Mononuclear cell (primary cell): ENCODE data around the gene LUZP1. TPM values are rescaled to one million over a fixed set of nuclear protein-coding genes. Genes with fewer than 3 reads are reported as not detected.

Source experiments
- H3K27me3 ChIP-seq: 2 replicates; pipeline ENCODE4 v1.6.0; 2011; ENCODE audit warnings: low read length, control low read depth; ENCODE audit not compliant: insufficient read depth
- H3K4me1 ChIP-seq: 2 replicates; pipeline ENCODE4 v1.5.1; 2011; ENCODE audit warnings: mild to moderate bottlenecking, low read length, control low read depth; ENCODE audit not compliant: insufficient read depth
- H3K4me3 ChIP-seq: 2 replicates; pipeline ENCODE4 v1.5.1; 2011; ENCODE audit warnings: mild to moderate bottlenecking, low read length, moderate library complexity
- H3K9me3 ChIP-seq: 2 replicates; pipeline ENCODE4 v1.5.1; 2011; ENCODE audit warnings: low read depth, mild to moderate bottlenecking, control low read depth, low read length
- total RNA-seq: library from RNA; depleted of rRNA; stranded (reverse); fragments of >200 nt; gene quantifications from one replicate; pipeline ENCODE4 v1.2.3, GENCODE V29; 2012

Gene LUZP1
- total RNA-seq, 1 donor = 20.1 TPM

DNA sequence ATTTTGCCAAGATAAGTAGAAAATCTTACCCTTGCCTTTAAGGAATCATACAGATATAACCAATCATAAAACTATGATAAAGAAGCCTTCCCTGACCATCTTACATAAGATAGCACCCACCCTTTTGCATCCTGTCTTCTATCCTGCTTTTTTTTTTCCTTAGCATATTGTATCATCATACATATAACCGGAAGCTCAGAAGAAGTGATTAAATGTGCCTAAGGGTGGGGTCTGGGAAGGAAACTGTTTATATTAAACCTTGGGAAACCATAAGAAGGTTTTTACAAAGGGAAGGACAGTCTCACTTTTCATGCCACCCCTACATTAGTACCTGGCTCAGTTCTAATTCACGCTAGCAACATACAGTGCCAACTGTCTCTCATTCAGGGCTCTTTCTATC lies 66.8 kb downstream of the LUZP1 start:
- Histone ChIP-seq H3K9me3 (no peaks in the 10 kb centered on the region), H3K4me3 (no peak overlapping the region), H3K4me1 (peaks cover 39% of the 10 kb centered on the region), H3K27me3 (no peaks in the 10 kb centered on the region)

GRCh38 chr1:23101101-23101827 lies 67.4 kb downstream of the LUZP1 start:
- Histone ChIP-seq H3K9me3 (no peaks in the 10 kb centered on the region), H3K4me1 (peaks cover 39% of the 10 kb centered on the region), H3K27me3 (no peaks in the 10 kb centered on the region), H3K4me3 (no peak overlapping the region)

GRCh38 chr1:23100074-23100748 lies 68.4 kb downstream of the LUZP1 start:
- Histone ChIP-seq H3K4me1 (peaks cover 39% of the 10 kb centered on the region), H3K9me3 (no peaks in the 10 kb centered on the region), H3K27me3 (no peaks in the 10 kb centered on the region), H3K4me3 (no peak overlapping the region)

DNA sequence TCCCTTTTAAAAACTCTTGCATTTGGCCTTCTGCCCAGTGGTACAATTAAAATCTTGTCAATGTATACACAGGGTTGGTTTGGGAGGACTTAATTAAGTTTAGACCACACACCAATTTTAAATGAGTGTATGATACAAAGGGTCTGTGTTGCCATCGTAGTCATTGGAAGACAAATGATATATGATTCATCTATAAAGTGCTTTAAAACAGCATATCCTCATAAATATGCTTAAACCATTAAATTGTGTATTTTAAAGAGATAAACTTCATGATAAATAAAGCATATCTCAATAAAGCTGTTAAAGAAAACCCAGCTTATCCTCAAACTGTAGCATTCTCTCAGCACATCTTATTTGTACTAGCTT lies 69.5 kb downstream of the LUZP1 start:
- Histone ChIP-seq H3K27me3 (no peaks in the 10 kb centered on the region), H3K4me1 (peaks cover 37% of the 10 kb centered on the region), H3K4me3 (no peak overlapping the region), H3K9me3 (no peaks in the 10 kb centered on the region)

GRCh38 chr1:23098463-23099170 lies 70.0 kb downstream of the LUZP1 start:
- Histone ChIP-seq H3K9me3 (no peaks in the 10 kb centered on the region), H3K4me1 (peaks cover 33% of the 10 kb centered on the region), H3K4me3 (no peak overlapping the region), H3K27me3 (no peaks in the 10 kb centered on the region)

GRCh38 chr1:23097316-23097715 lies 71.3 kb downstream of the LUZP1 start:
- Histone ChIP-seq H3K4me1 (peaks cover 21% of the 10 kb centered on the region), H3K27me3 (no peaks in the 10 kb centered on the region), H3K9me3 (no peaks in the 10 kb centered on the region), H3K4me3 (no peak overlapping the region)

DNA sequence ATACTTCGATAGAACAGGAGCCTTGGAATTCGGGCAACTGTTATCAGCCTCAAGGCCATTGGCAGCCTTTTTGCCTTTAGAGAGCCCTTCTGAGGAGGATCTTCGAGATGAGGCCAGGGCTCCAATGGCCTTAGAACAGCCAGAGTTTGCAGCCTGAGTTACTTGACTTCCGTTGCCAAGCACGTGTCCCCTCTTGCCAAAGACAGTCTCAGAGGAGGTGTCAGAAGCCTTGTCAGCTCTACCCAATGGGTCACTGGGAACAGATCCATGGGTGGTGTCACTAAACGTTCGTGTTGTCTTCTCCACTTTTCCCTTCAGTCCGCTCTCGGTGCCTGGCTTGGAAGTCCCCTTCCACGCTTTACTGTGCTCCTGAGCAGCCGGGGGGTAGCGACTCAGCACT lies 76.2 kb downstream of the LUZP1 start:
- no peaks in the 10 kb centered on the region for H3K9me3 ChIP-seq
- no peaks in the 10 kb centered on the region for H3K27me3 ChIP-seq
- no peaks in the 10 kb centered on the region for H3K4me1 ChIP-seq
- H3K4me3 ChIP-seq = no peak overlapping the region

DNA sequence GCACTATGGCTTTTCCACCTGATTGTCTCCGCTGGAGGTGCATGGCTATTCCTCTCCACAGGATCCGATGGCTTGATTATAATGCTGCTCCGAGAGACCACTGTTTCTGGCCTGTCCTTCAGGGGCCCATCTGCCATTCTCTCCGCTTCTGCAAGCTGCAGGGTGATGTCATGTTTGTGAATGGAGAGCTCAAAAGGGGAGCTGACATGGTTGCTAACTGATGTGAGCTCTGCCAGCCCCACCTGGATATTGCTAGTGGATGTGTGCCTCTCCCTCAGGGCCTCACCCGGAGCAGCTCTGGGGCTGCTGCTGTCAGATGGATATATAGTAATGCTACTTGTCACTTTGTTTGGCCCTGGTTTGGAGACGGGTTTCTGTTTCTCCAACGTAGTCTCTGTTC lies 77.1 kb downstream of the LUZP1 start:
- no peaks in the 10 kb centered on the region for H3K9me3 ChIP-seq
- H3K27me3 ChIP-seq = no peaks in the 10 kb centered on the region
- no peak overlapping the region for H3K4me3 ChIP-seq
- no peaks in the 10 kb centered on the region for H3K4me1 ChIP-seq

GRCh38 chr1:23090056-23090455 lies 78.6 kb downstream of the LUZP1 start:
- no peak overlapping the region for H3K4me3 ChIP-seq
- H3K4me1 ChIP-seq = no peaks in the 10 kb centered on the region
- no peaks in the 10 kb centered on the region for H3K27me3 ChIP-seq
- no peaks in the 10 kb centered on the region for H3K9me3 ChIP-seq

GRCh38 chr1:23088027-23088426 lies 80.6 kb downstream of the LUZP1 start:
- Histone ChIP-seq H3K4me1 (no peaks in the 10 kb centered on the region), H3K9me3 (no peaks in the 10 kb centered on the region), H3K27me3 (no peaks in the 10 kb centered on the region), H3K4me3 (no peak overlapping the region)

DNA sequence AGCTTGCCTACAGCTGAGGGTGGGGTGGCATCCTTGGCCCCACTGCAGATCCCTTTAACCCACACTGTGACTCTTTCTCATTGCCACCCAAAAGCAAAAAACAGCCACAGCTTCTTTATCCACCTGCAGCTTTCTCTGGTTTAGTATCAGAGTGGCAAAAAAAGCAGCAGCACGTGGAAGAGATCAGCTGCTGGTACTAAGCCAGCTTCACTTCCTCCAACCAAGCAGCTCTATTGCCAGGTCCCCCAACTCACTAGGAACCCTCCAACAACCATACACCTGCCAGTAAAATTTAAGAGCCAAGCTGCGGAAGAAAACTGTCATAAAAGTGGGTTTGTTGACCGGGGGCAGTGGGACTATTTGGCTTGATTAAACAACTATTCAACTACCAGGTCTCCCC lies 83.0 kb downstream of the LUZP1 start:
- Histone ChIP-seq H3K4me1 (no peaks in the 10 kb centered on the region), H3K9me3 (no peaks in the 10 kb centered on the region), H3K4me3 (no peak overlapping the region), H3K27me3 (no peaks in the 10 kb centered on the region)

- no peak overlapping the region for H3K4me3 ChIP-seq
- no peaks in the 10 kb centered on the region for H3K9me3 ChIP-seq
- H3K4me1 ChIP-seq = no peaks in the 10 kb centered on the region
- H3K27me3 ChIP-seq = no peaks in the 10 kb centered on the region
Measured at GRCh38 chr1:23084880-23085279, 83.8 kb downstream of the LUZP1 start.

DNA sequence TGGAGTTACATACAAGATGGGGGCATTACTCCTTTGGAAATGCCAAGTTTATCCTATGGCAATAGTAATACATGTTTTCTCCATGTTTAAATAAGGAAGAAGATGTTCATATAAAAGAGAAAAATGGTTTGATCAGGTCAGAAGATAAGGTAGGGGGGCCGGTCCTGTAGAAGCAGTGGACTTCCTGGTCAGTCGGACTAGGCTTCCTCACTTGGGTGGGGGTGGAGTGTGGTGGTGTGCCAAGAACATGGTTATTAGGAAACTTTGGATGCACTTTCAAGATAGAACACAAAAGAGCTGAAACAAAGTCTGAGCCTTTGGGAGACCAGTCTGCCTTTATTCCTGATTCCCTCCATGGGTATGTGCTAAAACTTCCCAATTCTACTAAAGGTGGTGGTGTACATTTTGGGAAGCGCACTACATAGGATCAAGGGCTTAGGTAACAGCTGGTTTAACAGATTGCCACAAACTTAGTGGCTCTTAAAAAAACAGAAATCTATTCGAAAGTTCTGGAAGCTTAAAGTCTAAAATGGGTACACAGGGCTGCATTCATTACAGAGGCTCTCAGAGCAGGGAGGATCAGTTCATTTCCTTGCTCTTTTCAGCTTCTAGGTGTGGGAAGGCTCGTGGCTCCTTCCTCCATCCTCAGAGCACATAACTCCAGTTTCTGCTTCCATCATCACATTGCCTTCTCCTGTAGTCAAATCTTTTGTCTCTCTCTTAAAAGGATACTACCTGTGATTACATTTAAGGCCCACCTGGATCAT lies 84.8 kb downstream of the LUZP1 start:
- Histone ChIP-seq H3K4me1 (no peaks in the 10 kb centered on the region), H3K27me3 (no peaks in the 10 kb centered on the region), H3K4me3 (no peak overlapping the region), H3K9me3 (no peaks in the 10 kb centered on the region)

GRCh38 chr1:23081376-23081775 lies 87.3 kb downstream of the LUZP1 start:
- H3K9me3 ChIP-seq = no peaks in the 10 kb centered on the region
- no peak overlapping the region for H3K4me3 ChIP-seq
- H3K4me1 ChIP-seq = no peaks in the 10 kb centered on the region
- H3K27me3 ChIP-seq = no peaks in the 10 kb centered on the region

- H3K9me3 ChIP-seq = no peaks in the 10 kb centered on the region
- no peaks in the 10 kb centered on the region for H3K27me3 ChIP-seq
- no peaks in the 10 kb centered on the region for H3K4me1 ChIP-seq
- no peak overlapping the region for H3K4me3 ChIP-seq
Measured at GRCh38 chr1:23080885-23081284, 87.8 kb downstream of the LUZP1 start.
